Muscle layer of colon (tissue), 2 donors: ENCODE data around the gene GJB2.

Source experiments
- H3K27ac ChIP-seq: one replicate; pipeline ENCODE4 v1.7.0; 2013; ENCODE audit warnings: low read depth, mild to moderate bottlenecking, low read length, moderate library complexity
- H3K27me3 ChIP-seq, 2 donors: one replicate each; pipeline ENCODE4 v1.7.0; 2013; ENCODE audit warnings: low read length in 2 of 2, mild to moderate bottlenecking in 2 of 2; ENCODE audit not compliant: insufficient read depth in 2 of 2, control insufficient read depth in 1 of 2
- H3K36me3 ChIP-seq: one replicate; pipeline ENCODE4 v1.7.0; 2013; ENCODE audit warnings: mild to moderate bottlenecking, low read length; ENCODE audit not compliant: insufficient read depth
- H3K4me1 ChIP-seq: one replicate; pipeline ENCODE4 v1.7.0; 2013; ENCODE audit warnings: mild to moderate bottlenecking, low read length; ENCODE audit not compliant: insufficient read depth
- H3K4me3 ChIP-seq, 2 donors: one replicate each; pipeline ENCODE4 v1.7.0; 2013; ENCODE audit warnings: low read length in 2 of 2, low read depth in 1 of 2, mild to moderate bottlenecking in 1 of 2, moderate library complexity in 1 of 2
- H3K9ac ChIP-seq: one replicate; pipeline ENCODE4 v1.7.0; 2013; ENCODE audit warnings: low read length
- H3K9me3 ChIP-seq: one replicate; pipeline ENCODE4 v1.7.0; 2013; ENCODE audit warnings: mild to moderate bottlenecking, low read length
- donor health status: abdominal sarcoma.
- donor health status: Adenocarcinoma of cecum.

GJB2 gene

GRCh38 chr13:20192836-20193161, at the start of gene GJB2:
Gene GJB2 (minus strand): TSS chr13:20192938. CDS start chr13:20189581, 3,357 bp downstream.
- Histone ChIP-seq H3K27ac (no peak within 1 kb of the TSS), H3K9me3 (no peaks in the 10 kb centered on the region), H3K27me3 (peaks cover 35 to 59% of the 10 kb centered on the region in 2 donors), H3K4me1 (peaks cover 13% of the 10 kb centered on the region), H3K36me3 (no peaks in the 10 kb centered on the region), H3K4me3 (peak within 1 kb of the TSS; percentile 32 to 39), H3K9ac (no peak within 1 kb of the TSS)

DNA sequence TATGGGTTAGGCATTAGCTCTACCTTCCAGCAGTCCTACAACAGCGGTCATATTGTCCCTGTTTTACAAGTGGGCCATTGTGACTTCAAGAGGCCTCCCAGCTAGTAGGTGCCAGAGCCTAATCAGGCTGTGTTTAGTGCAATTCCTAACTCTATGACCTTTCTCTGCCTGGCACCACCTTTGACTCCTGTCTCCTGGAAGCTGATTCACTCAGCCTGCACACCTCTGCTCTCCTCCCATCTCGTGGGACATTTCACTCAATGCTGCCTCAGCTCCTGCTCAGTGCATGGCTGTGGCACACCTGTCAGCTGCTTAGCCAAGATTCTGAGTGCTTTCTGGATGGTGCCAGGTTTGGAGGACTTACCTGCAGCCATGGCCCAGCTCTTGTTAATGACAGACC, 48.9 kb upstream of the GJB2 start:
- no peaks in the 10 kb centered on the region for H3K36me3 ChIP-seq
- no peaks in the 10 kb centered on the region for H3K9me3 ChIP-seq
- H3K4me1 ChIP-seq = no peaks in the 10 kb centered on the region
- H3K9ac ChIP-seq = no peak overlapping the region
- peaks cover 0 to 4% of the 10 kb centered on the region in 2 donors for H3K27me3 ChIP-seq
- no peak overlapping the region for H3K27ac ChIP-seq
- no peak overlapping the region for H3K4me3 ChIP-seq

DNA sequence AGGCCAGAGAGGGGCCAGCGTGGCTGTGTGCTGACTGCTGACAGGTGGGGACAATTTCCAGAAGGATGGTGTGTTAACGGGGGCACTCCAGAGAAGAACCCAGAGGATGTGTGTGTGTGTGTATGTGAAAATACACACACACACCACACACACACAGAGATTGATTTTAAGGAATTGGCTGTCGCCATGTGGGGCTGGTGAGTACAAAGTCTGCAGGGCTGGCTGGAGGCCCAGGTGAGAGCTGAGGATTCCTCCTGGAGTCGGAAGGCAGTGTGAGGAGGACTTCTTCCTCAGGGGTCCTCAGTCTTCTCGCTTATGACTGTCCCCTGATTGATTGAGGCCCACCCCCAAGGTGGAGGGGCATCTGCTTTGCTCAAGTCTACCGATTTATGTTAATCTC, 47.0 kb upstream of the GJB2 start:
- Histone ChIP-seq H3K4me3 (no peak overlapping the region), H3K9me3 (no peaks in the 10 kb centered on the region), H3K4me1 (no peaks in the 10 kb centered on the region), H3K27me3 (peaks cover 0 to 9% of the 10 kb centered on the region in 2 donors), H3K27ac (no peak overlapping the region), H3K9ac (no peak overlapping the region), H3K36me3 (no peaks in the 10 kb centered on the region)

GRCh38 chr13:20232556-20233277, 40.0 kb upstream of the GJB2 start:
- no peaks in the 10 kb centered on the region for H3K4me1 ChIP-seq
- H3K27me3 ChIP-seq = peaks cover 16 to 34% of the 10 kb centered on the region in 2 donors
- no peaks in the 10 kb centered on the region for H3K36me3 ChIP-seq
- no peak overlapping the region for H3K4me3 ChIP-seq
- H3K9ac ChIP-seq = no peak overlapping the region
- H3K27ac ChIP-seq = no peak overlapping the region
- H3K9me3 ChIP-seq = no peaks in the 10 kb centered on the region

DNA sequence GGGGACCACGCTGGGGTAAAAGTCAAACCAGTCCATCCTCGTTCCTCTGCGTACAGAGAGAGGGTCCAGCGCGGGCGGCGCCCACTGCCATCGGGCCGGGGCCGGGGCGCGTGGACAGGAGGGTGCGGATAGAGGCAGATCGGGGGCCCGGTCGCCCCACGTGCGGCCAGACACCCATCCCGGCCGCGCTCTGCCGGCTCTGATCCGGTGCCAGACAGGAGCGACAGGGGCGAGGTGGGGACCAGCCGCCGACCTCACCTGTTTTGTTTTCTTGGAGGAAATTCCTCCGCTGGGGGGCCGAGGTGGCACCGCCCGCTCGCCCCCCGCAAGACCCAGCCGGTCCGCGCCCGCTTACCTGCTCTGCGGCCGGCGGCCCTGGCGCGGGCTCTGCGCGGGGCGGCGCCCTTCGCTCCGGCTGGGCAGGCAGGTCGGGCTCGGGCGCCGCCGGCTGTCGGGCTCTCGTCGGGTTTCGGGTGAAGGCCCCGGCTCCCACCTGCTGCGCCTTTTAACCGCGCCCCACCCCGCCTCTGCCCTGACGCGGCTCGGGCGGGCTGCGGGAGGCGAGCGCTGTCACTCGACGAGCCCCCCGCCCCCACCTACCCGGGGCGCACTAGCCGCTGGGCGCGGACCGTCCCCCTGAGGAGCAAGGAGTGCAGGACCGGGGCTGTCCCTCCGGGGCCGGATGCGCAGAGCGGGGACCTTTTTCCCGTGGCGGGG, 39.3 kb upstream of the GJB2 start, which contains the start of gene GJB6:
TSS of gene GJB6 (minus strand) at position 481 of the 717 bp plus-strand sequence. CDS start 8,839 bp downstream, outside the sequence.
- peaks cover 16 to 34% of the 10 kb centered on the region in 2 donors for H3K27me3 ChIP-seq
- H3K4me1 ChIP-seq = no peaks in the 10 kb centered on the region
- H3K9ac ChIP-seq = no peak within 1 kb of the TSS
- H3K9me3 ChIP-seq = no peaks in the 10 kb centered on the region
- H3K4me3 ChIP-seq = no peak within 1 kb of the TSS
- no peak within 1 kb of the TSS for H3K27ac ChIP-seq
- H3K36me3 ChIP-seq = no peaks in the 10 kb centered on the region

DNA sequence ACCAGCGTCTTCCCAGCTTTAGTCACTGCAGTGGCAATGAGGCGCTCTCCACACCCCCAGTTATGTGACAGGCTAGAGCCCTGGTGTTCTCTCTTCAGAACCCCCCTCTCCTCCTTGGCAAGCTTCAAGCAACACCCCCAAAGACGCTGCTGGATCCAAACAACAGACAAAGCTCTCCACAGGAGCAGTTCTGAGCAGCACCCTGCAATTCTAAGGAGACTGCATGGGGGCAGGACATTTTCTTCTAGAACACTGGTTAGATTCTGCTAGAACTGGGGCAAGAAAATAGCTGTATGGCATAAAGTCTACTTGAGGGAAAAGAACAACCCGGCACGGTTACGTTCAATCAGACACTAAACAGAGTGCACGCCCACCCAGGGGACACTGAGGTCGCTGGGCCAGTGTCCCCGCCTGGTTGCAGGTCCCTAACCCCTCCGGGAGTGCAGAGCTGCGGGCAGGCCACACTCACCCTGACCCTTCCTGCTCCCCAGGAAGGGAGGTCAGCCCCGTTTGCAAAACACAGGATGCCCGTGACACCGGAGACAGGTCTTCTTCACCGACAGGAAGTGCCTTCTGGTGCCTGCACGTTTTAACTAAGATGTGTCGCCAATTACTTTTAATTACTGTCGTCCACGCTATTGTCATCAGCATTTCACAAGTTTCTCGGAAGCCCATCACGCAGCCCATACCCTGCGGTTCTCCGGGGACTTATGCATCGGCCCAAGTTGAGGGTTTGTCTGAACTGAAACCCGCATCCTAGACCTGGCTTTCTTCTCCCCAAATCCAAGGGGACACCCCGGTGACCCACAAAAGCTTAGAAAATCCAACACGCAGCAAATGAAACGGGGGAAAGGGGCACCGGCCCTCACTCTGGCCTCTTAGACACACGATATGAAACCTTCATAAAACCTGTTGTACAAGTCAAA, 38.4 kb upstream of the GJB2 start:
- H3K27me3 ChIP-seq = peaks cover 16 to 34% of the 10 kb centered on the region in 2 donors
- H3K27ac ChIP-seq = no peak overlapping the region
- no peaks in the 10 kb centered on the region for H3K36me3 ChIP-seq
- H3K4me3 ChIP-seq = no peak overlapping the region
- H3K9me3 ChIP-seq = no peaks in the 10 kb centered on the region
- H3K4me1 ChIP-seq = no peaks in the 10 kb centered on the region
- no peak overlapping the region for H3K9ac ChIP-seq

GRCh38 chr13:20227730-20228129, 35.0 kb upstream of the GJB2 start:
- H3K27me3 ChIP-seq = peaks cover 19 to 24% of the 10 kb centered on the region in 2 donors
- no peak overlapping the region for H3K4me3 ChIP-seq
- H3K9ac ChIP-seq = no peak overlapping the region
- H3K36me3 ChIP-seq = no peaks in the 10 kb centered on the region
- H3K27ac ChIP-seq = no peak overlapping the region
- no peaks in the 10 kb centered on the region for H3K9me3 ChIP-seq
- H3K4me1 ChIP-seq = no peaks in the 10 kb centered on the region

- no peak overlapping the region for H3K9ac ChIP-seq
- no peaks in the 10 kb centered on the region for H3K4me1 ChIP-seq
- no peaks in the 10 kb centered on the region for H3K9me3 ChIP-seq
- no peaks in the 10 kb centered on the region for H3K36me3 ChIP-seq
- no peak overlapping the region for H3K27ac ChIP-seq
- peaks cover 19% of the 10 kb centered on the region in 2 donors for H3K27me3 ChIP-seq
- H3K4me3 ChIP-seq = no peak overlapping the region
Observed at GRCh38 chr13:20227288-20227687, 34.5 kb upstream of the GJB2 start.

- Histone ChIP-seq H3K9ac (no peak overlapping the region), H3K36me3 (no peaks in the 10 kb centered on the region), H3K9me3 (no peaks in the 10 kb centered on the region), H3K27ac (no peak overlapping the region), H3K4me3 (no peak overlapping the region), H3K4me1 (no peaks in the 10 kb centered on the region), H3K27me3 (peaks cover 0 to 7% of the 10 kb centered on the region in 2 donors)
Observed at GRCh38 chr13:20222553-20222952, 29.8 kb upstream of the GJB2 start.

- Histone ChIP-seq H3K9ac (no peak overlapping the region), H3K9me3 (no peaks in the 10 kb centered on the region), H3K36me3 (no peaks in the 10 kb centered on the region), H3K27ac (no peak overlapping the region), H3K4me3 (no peak overlapping the region), H3K4me1 (no peaks in the 10 kb centered on the region), H3K27me3 (peaks cover 0 to 7% of the 10 kb centered on the region in 2 donors)
Observed at GRCh38 chr13:20221772-20222171, 29.0 kb upstream of the GJB2 start.

- Histone ChIP-seq H3K4me1 (no peaks in the 10 kb centered on the region), H3K9me3 (no peaks in the 10 kb centered on the region), H3K9ac (no peak overlapping the region), H3K27me3 (no peaks in the 10 kb centered on the region), H3K4me3 (no peak overlapping the region), H3K27ac (no peak overlapping the region), H3K36me3 (no peaks in the 10 kb centered on the region)
Observed at GRCh38 chr13:20219577-20219976, 26.8 kb upstream of the GJB2 start.
